ENCODE data around the gene LTBP1. TPM values are rescaled to one million over a fixed set of nuclear protein-coding genes. Genes with fewer than 3 reads are reported as not detected.

Gene LTBP1
- total RNA-seq, 3 donors from 2014 or later, result 13.3 to 18.7 (median 17.4) TPM

DNA sequence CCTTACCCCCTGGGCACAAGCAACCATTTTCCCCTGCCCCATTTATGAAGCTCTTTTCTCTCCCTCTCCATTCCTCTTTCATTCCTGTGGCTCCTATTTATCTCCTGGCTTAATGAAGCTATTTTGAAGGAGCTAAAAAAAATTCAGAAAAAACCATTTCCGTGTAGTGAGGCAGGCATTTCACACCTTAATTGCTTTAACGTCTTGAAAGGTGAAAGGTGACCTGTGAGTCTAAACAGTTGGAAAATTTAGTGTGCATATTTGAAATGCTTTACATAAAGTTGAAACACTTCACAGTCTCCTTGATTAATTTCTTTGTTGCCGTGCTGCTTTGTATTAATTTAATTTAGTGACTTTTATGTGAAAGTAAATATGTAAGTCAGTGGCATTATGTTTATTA is 83.6 kb downstream of the LTBP1 start:
- intact Hi-C loops (cut with DNase I; ENCODE audit: low total_unique reads), result no loop called here
- Histone ChIP-seq H3K9me3 (no peaks in the 10 kb centered on the region), H3K27me3 (no peaks in the 10 kb centered on the region), H3K27ac (no peak overlapping the region), H3K36me3 (no peaks in the 10 kb centered on the region), H3K4me1 (no peaks in the 10 kb centered on the region), H3K4me3 (no peak overlapping the region)
- TF ChIP-seq POLR2AphosphoS5 (IDR thresholded peaks at IDR 0.05), result no peak
- TF ChIP-seq, protein P1, sequence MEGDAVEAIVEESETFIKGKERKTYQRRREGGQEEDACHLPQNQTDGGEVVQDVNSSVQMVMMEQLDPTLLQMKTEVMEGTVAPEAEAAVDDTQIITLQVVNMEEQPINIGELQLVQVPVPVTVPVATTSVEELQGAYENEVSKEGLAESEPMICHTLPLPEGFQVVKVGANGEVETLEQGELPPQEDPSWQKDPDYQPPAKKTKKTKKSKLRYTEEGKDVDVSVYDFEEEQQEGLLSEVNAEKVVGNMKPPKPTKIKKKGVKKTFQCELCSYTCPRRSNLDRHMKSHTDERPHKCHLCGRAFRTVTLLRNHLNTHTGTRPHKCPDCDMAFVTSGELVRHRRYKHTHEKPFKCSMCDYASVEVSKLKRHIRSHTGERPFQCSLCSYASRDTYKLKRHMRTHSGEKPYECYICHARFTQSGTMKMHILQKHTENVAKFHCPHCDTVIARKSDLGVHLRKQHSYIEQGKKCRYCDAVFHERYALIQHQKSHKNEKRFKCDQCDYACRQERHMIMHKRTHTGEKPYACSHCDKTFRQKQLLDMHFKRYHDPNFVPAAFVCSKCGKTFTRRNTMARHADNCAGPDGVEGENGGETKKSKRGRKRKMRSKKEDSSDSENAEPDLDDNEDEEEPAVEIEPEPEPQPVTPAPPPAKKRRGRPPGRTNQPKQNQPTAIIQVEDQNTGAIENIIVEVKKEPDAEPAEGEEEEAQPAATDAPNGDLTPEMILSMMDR (IDR thresholded peaks at IDR 0.05), result no peak
- no peak for TF ChIP-seq POLR2A (IDR thresholded peaks at IDR 0.05)
- no peak for DNase-seq (ENCODE audit: low spot score in 2 of 2)

DNA sequence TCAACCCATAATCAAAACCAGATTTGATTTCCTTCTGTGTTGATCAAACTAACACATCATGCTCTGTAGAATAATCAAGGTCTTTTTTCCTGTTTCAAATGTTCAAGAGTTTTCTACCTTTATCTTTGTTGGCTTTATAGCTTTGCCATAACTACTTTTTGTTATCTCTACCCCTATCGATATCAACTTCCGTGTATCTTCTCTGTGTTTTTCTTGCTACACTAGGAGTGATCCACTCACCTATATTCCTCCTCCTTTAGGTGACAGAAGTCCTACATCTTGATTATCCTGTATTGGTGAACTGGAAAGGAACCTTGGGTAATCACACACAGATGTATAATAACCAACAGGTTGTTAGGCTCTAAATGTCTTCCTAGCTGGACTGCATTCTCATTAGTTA is 85.5 kb downstream of the LTBP1 start:
- DNase-seq (ENCODE audit: low spot score in 2 of 2), result no peak
- H3K4me1 ChIP-seq, result no peaks in the 10 kb centered on the region
- TF ChIP-seq POLR2AphosphoS5 (IDR thresholded peaks at IDR 0.05) (no peak), POLR2A (IDR thresholded peaks at IDR 0.05) (no peak)
- TF ChIP-seq, protein P1 (IDR thresholded peaks at IDR 0.05), result no peak
- H3K36me3 ChIP-seq, result no peaks in the 10 kb centered on the region
- no peak overlapping the region for H3K27ac ChIP-seq
- H3K4me3 ChIP-seq, result no peak overlapping the region
- H3K9me3 ChIP-seq, result no peaks in the 10 kb centered on the region
- H3K27me3 ChIP-seq, result no peaks in the 10 kb centered on the region
- intact Hi-C loops (cut with DNase I; ENCODE audit: low total_unique reads), result no loop called here

DNA sequence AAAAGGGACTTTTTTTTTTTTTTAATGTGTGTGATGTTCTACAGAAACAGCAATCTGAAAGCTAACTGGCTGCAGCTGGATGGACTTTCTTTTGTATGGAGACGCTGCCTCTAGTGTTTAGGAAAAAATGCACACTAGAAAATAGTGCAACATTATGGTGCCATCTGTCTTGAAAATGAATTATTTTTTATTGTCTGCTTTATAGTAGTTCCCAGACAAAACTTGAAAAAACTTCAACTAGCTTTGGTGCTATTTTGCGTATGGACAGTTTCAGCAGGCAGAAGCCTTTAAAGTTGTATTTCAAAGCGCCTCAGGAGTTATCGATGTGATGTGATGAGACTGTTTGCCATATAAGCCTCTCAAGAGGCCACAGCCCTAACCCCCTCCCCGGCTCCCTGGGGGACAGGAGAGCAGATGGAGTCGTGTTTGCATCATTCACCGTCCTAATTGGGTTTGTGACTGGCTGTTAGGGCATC is 86.9 kb downstream of the LTBP1 start:
- intact Hi-C loops (cut with DNase I; ENCODE audit: low total_unique reads), result no loop called here
- H3K4me3 ChIP-seq, result peak overlapping the region; percentile 16 to 51 (median 35)

DNA sequence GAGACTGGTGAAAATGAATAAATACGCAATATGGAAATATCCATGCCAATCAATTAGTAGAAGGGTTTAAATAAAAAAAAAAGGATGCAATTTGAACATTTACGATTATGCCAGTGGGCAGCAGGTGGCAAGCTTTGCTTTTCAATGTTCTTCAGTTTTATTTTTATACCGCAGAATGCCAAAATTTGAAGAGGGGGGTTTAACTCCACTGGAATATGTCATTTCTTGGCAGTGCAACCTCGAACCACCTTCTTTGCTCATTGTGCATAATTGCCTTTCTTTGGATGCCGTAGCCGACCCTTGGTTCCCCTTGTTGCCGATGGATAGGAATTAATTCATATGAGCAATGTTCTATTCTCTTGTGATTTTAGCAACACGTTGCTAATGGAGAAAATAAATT is 88.0 kb downstream of the LTBP1 start:
- no peak for TF ChIP-seq POLR2A (IDR thresholded peaks at IDR 0.05)
- TF ChIP-seq, protein P1 (IDR thresholded peaks at IDR 0.05), result peak in 2 of 3 donors; percentile 33 to 51
- DNase-seq (ENCODE audit: low spot score in 2 of 2), result no peak
- no peaks in the 10 kb centered on the region for H3K36me3 ChIP-seq
- no peaks in the 10 kb centered on the region for H3K27me3 ChIP-seq
- H3K4me3 ChIP-seq, result peak overlapping the region in 1 of 3 donors; percentile 30
- H3K9me3 ChIP-seq, result no peaks in the 10 kb centered on the region
- no peaks in the 10 kb centered on the region for H3K4me1 ChIP-seq
- intact Hi-C loops (cut with DNase I; ENCODE audit: low total_unique reads), result no loop called here
- no peak overlapping the region for H3K27ac ChIP-seq

More for the DNA sequence above, 86.9 kb downstream of the LTBP1 start:
- Histone ChIP-seq H3K27ac (no peak overlapping the region), H3K27me3 (no peaks in the 10 kb centered on the region), H3K4me1 (no peaks in the 10 kb centered on the region), H3K9me3 (no peaks in the 10 kb centered on the region), H3K36me3 (no peaks in the 10 kb centered on the region)
- TF ChIP-seq POLR2AphosphoS5 (IDR thresholded peaks at IDR 0.05) (no peak), POLR2A (IDR thresholded peaks at IDR 0.05) (no peak)
- TF ChIP-seq, protein P1 (IDR thresholded peaks at IDR 0.05), result peak in 2 of 3 donors; percentile 32
- no peak for DNase-seq (ENCODE audit: low spot score in 2 of 2)

DNA sequence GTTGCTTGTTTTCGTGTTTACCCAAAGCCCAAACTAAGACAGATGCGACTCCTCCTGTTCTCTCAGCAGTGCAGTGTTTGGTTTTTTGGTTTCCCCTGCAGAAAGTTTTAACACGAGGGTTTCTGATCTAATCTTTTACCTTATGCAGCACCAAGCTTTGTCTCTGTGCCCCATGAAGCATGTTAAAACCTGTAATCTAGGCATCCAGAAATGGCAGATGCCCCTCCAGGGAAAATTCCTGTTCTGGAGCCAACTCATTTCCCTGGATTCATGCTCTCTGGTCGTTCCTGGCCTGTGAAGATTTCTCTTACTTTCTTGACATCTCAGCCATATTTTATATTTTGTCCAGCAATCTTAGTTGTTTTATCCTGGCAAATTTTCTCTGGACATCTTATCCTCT is 91.5 kb downstream of the LTBP1 start:
- Histone ChIP-seq H3K36me3 (no peaks in the 10 kb centered on the region), H3K27me3 (no peaks in the 10 kb centered on the region), H3K4me1 (no peaks in the 10 kb centered on the region), H3K9me3 (no peaks in the 10 kb centered on the region), H3K27ac (peak overlapping the region in 1 of 2 donors; percentile 45), H3K4me3 (no peak overlapping the region)
- TF ChIP-seq, protein P1 (IDR thresholded peaks at IDR 0.05), result no peak
- TF ChIP-seq POLR2AphosphoS5 (IDR thresholded peaks at IDR 0.05) (no peak), POLR2A (IDR thresholded peaks at IDR 0.05) (no peak)
- intact Hi-C loops (cut with DNase I; ENCODE audit: low total_unique reads), result no loop called here
- peak in 1 of 2 donors; percentile 43 for DNase-seq (ENCODE audit: low spot score in 2 of 2)

Measured in breast epithelium (tissue), 4 donors.